Activated CD8-positive, alpha-beta T cell treated with anti-CD3 and anti-CD28 coated beads for 36 hours (primary cell): Measurements from ENCODE around the gene TMEM54. TPM values are rescaled to one million over a fixed set of nuclear protein-coding genes. Genes with fewer than 3 reads are reported as not detected.

ENCODE experiments used
- ATAC-seq: fragments of 200-7000 bp; cut with Tn5 transposase; one replicate; pipeline ENCODE4 v1.10.0; 2021; ENCODE audit warnings: mild to moderate bottlenecking, moderate library complexity
- CTCF ChIA-PET: fragments of 350-600 bp; sonication (Branson Sonifier 250); formaldehyde crosslinking; loops from one replicate; lab custom pipeline; 2021; ENCODE audit warnings: antibody characterized with exemption; lab: Charles Lee
- POLR2A ChIA-PET: fragments of 350-600 bp; sonication (Branson Sonifier 250); formaldehyde crosslinking; loops from one replicate; lab custom pipeline; 2021; ENCODE audit warnings: antibody characterized with exemption; lab: Charles Lee
- DNase-seq: peaks from one replicate; pipeline ENCODE4 v3.0.0-alpha.2; 2020
- H3K27ac Mint-ChIP-seq: one replicate; pipeline ENCODE4 v1.8.0; 2021; ENCODE audit warnings: mild to moderate bottlenecking, mixed read lengths
- H3K27me3 Mint-ChIP-seq: one replicate; pipeline ENCODE4 v1.8.0; 2021; ENCODE audit warnings: mixed read lengths
- H3K36me3 Mint-ChIP-seq: one replicate; pipeline ENCODE4 v1.8.0; 2021; ENCODE audit warnings: low read depth, mixed read lengths
- H3K4me1 Mint-ChIP-seq: one replicate; pipeline ENCODE4 v1.8.0; 2021; ENCODE audit warnings: low read depth, mixed read lengths
- H3K4me3 Mint-ChIP-seq: one replicate; pipeline ENCODE4 v1.8.0; 2021; ENCODE audit warnings: mild to moderate bottlenecking, moderate library complexity, mixed read lengths
- H3K9me3 Mint-ChIP-seq: one replicate; pipeline ENCODE4 v1.8.0; 2021; ENCODE audit warnings: mixed read lengths
- intact Hi-C: fragments of 100-400 bp; cut with micrococcal nuclease; formaldehyde crosslinking; loops from one replicate; pipeline ENCODE4 v1.10.0; 2022
- total RNA-seq, 2 experiments: library from RNA; stranded (reverse); gene quantifications; one replicate each; pipeline ENCODE4 v1.2.3, GENCODE V29; 2021
- TF ChIP-seq, protein P1 (sequence below): fragments of 200-600 bp; IDR thresholded peaks from one replicate; pipeline ENCODE4 v1.8.0; 2022; ENCODE audit warnings: antibody characterized with exemption, mild to moderate bottlenecking

The TMEM54 gene
- total RNA-seq, 2 experiments from 2014 or later, result 1.3 to 1.9 TPM

DNA sequence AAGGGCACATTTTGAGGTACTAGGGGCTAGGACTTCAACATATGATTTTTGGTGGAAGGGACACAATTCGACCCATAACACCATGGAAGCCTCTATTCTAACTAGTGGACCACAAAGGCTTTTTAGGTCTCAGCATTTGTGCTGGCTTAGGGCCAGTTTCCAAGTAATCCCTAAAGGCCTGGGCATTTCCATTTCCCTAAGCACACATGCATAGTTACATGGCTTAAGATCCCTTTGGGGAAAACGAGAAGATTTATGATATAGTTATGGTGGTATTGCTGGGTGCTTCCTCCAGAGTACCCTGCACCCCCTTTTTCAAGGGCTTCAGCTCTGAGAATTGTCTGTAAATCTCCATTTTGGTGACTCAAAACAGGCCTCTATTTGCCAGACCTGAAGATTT, 28.2 kb upstream of the TMEM54 start:
- Mint-ChIP-seq H3K27ac (no peak overlapping the region), H3K4me3 (no peak overlapping the region), H3K4me1 (peaks cover 14% of the 10 kb centered on the region), H3K27me3 (peaks cover 26% of the 10 kb centered on the region), H3K36me3 (no peaks in the 10 kb centered on the region), H3K9me3 (no peaks in the 10 kb centered on the region)
- ATAC-seq (no peak), DNase-seq (no peak)
- POLR2A ChIA-PET, result no interaction called here
- TF ChIP-seq, protein P1, sequence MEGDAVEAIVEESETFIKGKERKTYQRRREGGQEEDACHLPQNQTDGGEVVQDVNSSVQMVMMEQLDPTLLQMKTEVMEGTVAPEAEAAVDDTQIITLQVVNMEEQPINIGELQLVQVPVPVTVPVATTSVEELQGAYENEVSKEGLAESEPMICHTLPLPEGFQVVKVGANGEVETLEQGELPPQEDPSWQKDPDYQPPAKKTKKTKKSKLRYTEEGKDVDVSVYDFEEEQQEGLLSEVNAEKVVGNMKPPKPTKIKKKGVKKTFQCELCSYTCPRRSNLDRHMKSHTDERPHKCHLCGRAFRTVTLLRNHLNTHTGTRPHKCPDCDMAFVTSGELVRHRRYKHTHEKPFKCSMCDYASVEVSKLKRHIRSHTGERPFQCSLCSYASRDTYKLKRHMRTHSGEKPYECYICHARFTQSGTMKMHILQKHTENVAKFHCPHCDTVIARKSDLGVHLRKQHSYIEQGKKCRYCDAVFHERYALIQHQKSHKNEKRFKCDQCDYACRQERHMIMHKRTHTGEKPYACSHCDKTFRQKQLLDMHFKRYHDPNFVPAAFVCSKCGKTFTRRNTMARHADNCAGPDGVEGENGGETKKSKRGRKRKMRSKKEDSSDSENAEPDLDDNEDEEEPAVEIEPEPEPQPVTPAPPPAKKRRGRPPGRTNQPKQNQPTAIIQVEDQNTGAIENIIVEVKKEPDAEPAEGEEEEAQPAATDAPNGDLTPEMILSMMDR, result no peak
- intact Hi-C loops, result loop anchor here (10.0 kb wide), 1 partner anchor 105 kb away; the partner anchor contains the start of gene AK2
- CTCF ChIA-PET, result interaction anchor here (1.3 to 7.5 kb wide), 2 partner anchors 37 to 128 kb away, joined by 6 to 104 read pairs; no protein-coding TSS in a partner anchor

DNA sequence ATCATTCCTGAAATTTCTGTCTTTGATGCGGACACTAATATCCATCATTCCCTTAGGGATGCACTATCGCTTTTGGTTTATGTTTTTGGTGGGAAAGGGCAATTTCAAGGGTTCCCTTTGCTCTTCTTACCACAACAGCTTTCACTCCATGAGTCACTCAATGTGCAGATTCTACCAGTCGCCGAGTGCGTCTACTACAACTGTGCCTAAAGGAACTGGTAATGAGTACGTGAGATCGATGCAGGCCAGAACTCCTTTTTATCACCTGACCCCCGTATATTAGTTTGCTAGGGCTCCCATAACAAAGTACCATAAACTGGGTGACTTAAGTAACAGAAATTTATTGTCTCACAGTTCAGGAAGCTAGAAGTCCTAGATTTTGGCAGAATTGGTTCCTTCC, 27.5 kb upstream of the TMEM54 start:
- TF ChIP-seq, protein P1, result no peak
- ChIA-PET CTCF (no interaction called here), POLR2A (no interaction called here)
- peaks cover 33% of the 10 kb centered on the region for H3K27me3 Mint-ChIP-seq
- no peak overlapping the region for H3K27ac Mint-ChIP-seq
- H3K36me3 Mint-ChIP-seq, result no peaks in the 10 kb centered on the region
- ATAC-seq (no peak), DNase-seq (no peak)
- H3K9me3 Mint-ChIP-seq, result no peaks in the 10 kb centered on the region
- peaks cover 12% of the 10 kb centered on the region for H3K4me1 Mint-ChIP-seq
- no peak overlapping the region for H3K4me3 Mint-ChIP-seq
- intact Hi-C loops, result loop anchor here (10.0 kb wide), 1 partner anchor 106 kb away; the partner anchor contains the start of gene AK2

DNA sequence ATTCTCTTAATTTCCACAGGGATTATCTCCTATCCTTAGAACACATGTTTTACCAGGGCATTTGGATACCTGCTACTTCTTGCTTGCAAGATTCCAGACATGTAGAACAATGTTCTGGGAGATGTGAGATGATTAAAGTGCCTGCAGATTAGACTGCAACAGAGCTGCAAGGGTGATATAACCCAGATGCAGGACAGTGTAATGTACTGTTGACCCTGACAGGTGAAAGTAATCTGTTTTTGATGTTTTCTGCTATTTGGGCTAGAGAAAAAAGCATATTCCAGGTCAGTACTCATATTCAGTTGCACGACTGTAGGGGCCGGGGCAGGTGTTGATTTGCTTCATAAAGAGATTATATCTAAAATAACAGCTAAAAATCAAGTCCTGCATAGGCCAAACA, 27.1 kb upstream of the TMEM54 start:
- CTCF ChIA-PET, result interaction anchor here (1.0 kb wide), 1 partner anchor 127 kb away, joined by 4 read pairs; no protein-coding TSS in a partner anchor
- intact Hi-C loops, result loop anchor here (10.0 kb wide), 1 partner anchor 107 kb away; the partner anchor contains the start of gene AK2
- no peak overlapping the region for H3K4me3 Mint-ChIP-seq
- H3K4me1 Mint-ChIP-seq, result peaks cover 12% of the 10 kb centered on the region
- TF ChIP-seq, protein P1, result no peak
- DNase-seq, result no peak
- H3K9me3 Mint-ChIP-seq, result no peaks in the 10 kb centered on the region
- no peak overlapping the region for H3K27ac Mint-ChIP-seq
- peaks cover 37% of the 10 kb centered on the region for H3K27me3 Mint-ChIP-seq
- ATAC-seq, result no peak
- POLR2A ChIA-PET, result no interaction called here
- no peaks in the 10 kb centered on the region for H3K36me3 Mint-ChIP-seq

GRCh38 chr1:32927441-32927840, 26.3 kb upstream of the TMEM54 start:
- Mint-ChIP-seq H3K27me3 (peaks cover 43% of the 10 kb centered on the region), H3K4me1 (peaks cover 12% of the 10 kb centered on the region), H3K4me3 (no peak overlapping the region), H3K27ac (no peak overlapping the region), H3K9me3 (no peaks in the 10 kb centered on the region), H3K36me3 (no peaks in the 10 kb centered on the region)
- intact Hi-C loops, result loop anchor here (10.0 kb wide), 1 partner anchor 107 kb away; the partner anchor contains the start of gene AK2
- ChIA-PET CTCF (interaction anchor here (1.0 to 1.1 kb wide), 2 partner anchors 35 to 127 kb away, joined by 3 to 4 read pairs; no protein-coding TSS in a partner anchor), POLR2A (no interaction called here)
- no peak for DNase-seq
- ATAC-seq, result no peak
- TF ChIP-seq, protein P1, result no peak

- Mint-ChIP-seq H3K9me3 (no peaks in the 10 kb centered on the region), H3K4me3 (no peak overlapping the region), H3K27me3 (peaks cover 43% of the 10 kb centered on the region), H3K4me1 (peaks cover 12% of the 10 kb centered on the region), H3K36me3 (no peaks in the 10 kb centered on the region), H3K27ac (no peak overlapping the region)
- TF ChIP-seq, protein P1, result no peak
- ChIA-PET CTCF (interaction anchor here (1.3 to 1.8 kb wide), 2 partner anchors 25 to 131 kb away, joined by 3 to 5 read pairs; no protein-coding TSS in a partner anchor), POLR2A (no interaction called here)
- ATAC-seq (no peak), DNase-seq (no peak)
- intact Hi-C loops, result loop anchor here (10.0 kb wide), 1 partner anchor 108 kb away; the partner anchor contains the start of gene AK2
Measured at GRCh38 chr1:32926562-32926961, 25.4 kb upstream of the TMEM54 start.
